ENCODE measurements around the gene ATN1.

GRCh38 chr12:6921996-6922946 is 5.5 kb upstream of the ATN1 start:
- TF ChIP-seq CTCF (IDR thresholded peaks at IDR 0.05) (no peak), POLR2A (IDR thresholded peaks at IDR 0.05) (no peak)
